Nephron progenitor cell (in vitro differentiated cells): ENCODE data around the gene DCP1B.

Experiments used
- DNase-seq: peaks from one replicate; pipeline ENCODE4 v3.0.0; 2021
- H3K27ac Mint-ChIP-seq: 2 replicates; pipeline ENCODE4 v1.8.0; 2021; ENCODE audit warnings: mild to moderate bottlenecking, moderate library complexity, mixed read lengths
- H3K27me3 Mint-ChIP-seq: 2 replicates; pipeline ENCODE4 v1.8.0; 2021; ENCODE audit warnings: mild to moderate bottlenecking, low read depth, mixed read lengths; ENCODE audit not compliant: poor library complexity
- H3K36me3 Mint-ChIP-seq: 2 replicates; pipeline ENCODE4 v1.8.0; 2021; ENCODE audit warnings: low read depth, mixed read lengths
- H3K4me1 Mint-ChIP-seq: 2 replicates; pipeline ENCODE4 v1.8.0; 2021; ENCODE audit warnings: mixed read lengths
- H3K4me3 Mint-ChIP-seq: 2 replicates; pipeline ENCODE4 v1.8.0; 2021; ENCODE audit warnings: mild to moderate bottlenecking, moderate library complexity, mixed read lengths
- H3K9me3 Mint-ChIP-seq: 2 replicates; pipeline ENCODE4 v1.8.0; 2021; ENCODE audit warnings: mild to moderate bottlenecking, moderate library complexity, mixed read lengths
- TF ChIP-seq, protein P1 (sequence below): fragments of 200-600 bp; sonication (generic); IDR thresholded peaks from 2 replicates; pipeline ENCODE4 v1.5.0; 2021; ENCODE audit warnings: antibody characterized with exemption

The DCP1B gene

GRCh38 chr12:2047752-2048151 is 43.5 kb upstream of the DCP1B start:
- no peaks in the 10 kb centered on the region for H3K36me3 Mint-ChIP-seq
- TF ChIP-seq, protein P1, sequence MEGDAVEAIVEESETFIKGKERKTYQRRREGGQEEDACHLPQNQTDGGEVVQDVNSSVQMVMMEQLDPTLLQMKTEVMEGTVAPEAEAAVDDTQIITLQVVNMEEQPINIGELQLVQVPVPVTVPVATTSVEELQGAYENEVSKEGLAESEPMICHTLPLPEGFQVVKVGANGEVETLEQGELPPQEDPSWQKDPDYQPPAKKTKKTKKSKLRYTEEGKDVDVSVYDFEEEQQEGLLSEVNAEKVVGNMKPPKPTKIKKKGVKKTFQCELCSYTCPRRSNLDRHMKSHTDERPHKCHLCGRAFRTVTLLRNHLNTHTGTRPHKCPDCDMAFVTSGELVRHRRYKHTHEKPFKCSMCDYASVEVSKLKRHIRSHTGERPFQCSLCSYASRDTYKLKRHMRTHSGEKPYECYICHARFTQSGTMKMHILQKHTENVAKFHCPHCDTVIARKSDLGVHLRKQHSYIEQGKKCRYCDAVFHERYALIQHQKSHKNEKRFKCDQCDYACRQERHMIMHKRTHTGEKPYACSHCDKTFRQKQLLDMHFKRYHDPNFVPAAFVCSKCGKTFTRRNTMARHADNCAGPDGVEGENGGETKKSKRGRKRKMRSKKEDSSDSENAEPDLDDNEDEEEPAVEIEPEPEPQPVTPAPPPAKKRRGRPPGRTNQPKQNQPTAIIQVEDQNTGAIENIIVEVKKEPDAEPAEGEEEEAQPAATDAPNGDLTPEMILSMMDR = no peak
- no peaks in the 10 kb centered on the region for H3K9me3 Mint-ChIP-seq
- peaks cover 62% of the 10 kb centered on the region for H3K27me3 Mint-ChIP-seq
- no peak for DNase-seq
- no peak overlapping the region for H3K27ac Mint-ChIP-seq
- peaks cover 12% of the 10 kb centered on the region for H3K4me1 Mint-ChIP-seq
- H3K4me3 Mint-ChIP-seq = no peak overlapping the region

DNA sequence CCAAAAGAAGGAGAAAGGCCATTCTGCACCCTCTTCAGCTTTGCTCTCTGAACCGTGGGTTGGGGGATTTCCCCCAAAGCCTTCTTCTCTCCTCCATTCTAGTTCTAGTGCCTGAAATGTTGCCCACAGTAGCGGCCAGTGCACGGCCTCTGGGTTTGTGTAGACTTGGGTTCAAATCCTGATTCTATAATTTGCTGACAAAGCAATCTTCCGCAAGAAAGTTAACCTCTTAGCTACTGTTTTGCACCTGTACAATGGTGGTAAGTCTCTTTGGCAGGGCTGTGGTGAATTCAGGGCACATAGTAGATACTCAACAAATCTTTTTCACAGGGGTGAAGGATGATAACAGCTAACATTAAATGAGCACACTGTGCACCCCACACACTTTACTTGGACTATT is 42.7 kb upstream of the DCP1B start:
- Mint-ChIP-seq H3K27ac (no peak overlapping the region), H3K9me3 (no peaks in the 10 kb centered on the region), H3K27me3 (peaks cover 61% of the 10 kb centered on the region), H3K4me3 (no peak overlapping the region), H3K36me3 (no peaks in the 10 kb centered on the region), H3K4me1 (peaks cover 9% of the 10 kb centered on the region)
- TF ChIP-seq, protein P1 = no peak
- no peak for DNase-seq

- Mint-ChIP-seq H3K9me3 (no peaks in the 10 kb centered on the region), H3K27ac (no peak overlapping the region), H3K4me1 (no peaks in the 10 kb centered on the region), H3K4me3 (no peak overlapping the region), H3K27me3 (peaks cover 50% of the 10 kb centered on the region), H3K36me3 (no peaks in the 10 kb centered on the region)
- TF ChIP-seq, protein P1 = no peak
- no peak for DNase-seq
Measured at GRCh38 chr12:2044165-2044564, 39.9 kb upstream of the DCP1B start.

DNA sequence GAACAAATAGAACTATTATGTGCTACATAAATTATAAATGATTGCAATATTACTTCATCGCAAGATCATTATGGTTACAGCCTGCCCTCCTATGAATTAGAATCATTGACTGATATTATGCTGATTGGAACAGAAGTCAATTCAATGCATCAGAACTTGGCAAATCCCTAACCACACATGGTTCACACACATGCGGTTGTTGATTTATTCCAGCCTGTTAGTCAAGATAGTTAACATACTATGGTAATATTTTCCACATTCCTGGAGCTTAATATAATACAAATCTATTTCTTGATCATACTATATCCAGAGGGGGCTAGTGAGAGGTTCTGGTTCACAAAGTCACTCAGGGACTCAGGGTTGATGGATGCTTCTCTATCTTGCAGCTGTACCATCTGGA is 38.8 kb upstream of the DCP1B start:
- H3K9me3 Mint-ChIP-seq = no peaks in the 10 kb centered on the region
- H3K36me3 Mint-ChIP-seq = no peaks in the 10 kb centered on the region
- H3K4me3 Mint-ChIP-seq = no peak overlapping the region
- TF ChIP-seq, protein P1 = no peak
- H3K4me1 Mint-ChIP-seq = no peaks in the 10 kb centered on the region
- peaks cover 52% of the 10 kb centered on the region for H3K27me3 Mint-ChIP-seq
- DNase-seq = no peak
- no peak overlapping the region for H3K27ac Mint-ChIP-seq

DNA sequence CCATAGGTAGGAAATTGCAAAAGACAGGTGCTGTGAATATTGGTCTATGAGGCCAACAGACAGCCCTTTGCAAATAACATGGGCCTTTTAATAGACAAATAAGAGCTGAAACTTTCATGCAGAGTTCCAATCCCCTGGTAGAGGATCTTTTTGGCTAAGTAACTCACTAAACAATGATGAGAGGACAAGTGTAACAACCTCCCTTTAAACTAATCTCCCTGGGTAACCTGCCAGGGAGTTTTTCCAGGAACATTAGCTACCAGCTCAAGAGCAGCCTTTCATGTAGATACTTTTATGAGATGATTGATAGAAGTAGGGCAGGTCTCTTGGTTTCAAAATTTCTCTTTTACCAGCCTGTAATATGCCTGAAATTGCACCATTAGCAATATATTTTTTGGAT is 34.8 kb upstream of the DCP1B start:
- no peaks in the 10 kb centered on the region for H3K36me3 Mint-ChIP-seq
- H3K4me3 Mint-ChIP-seq = no peak overlapping the region
- no peak for DNase-seq
- H3K27me3 Mint-ChIP-seq = peaks cover 76% of the 10 kb centered on the region
- TF ChIP-seq, protein P1 = no peak
- H3K9me3 Mint-ChIP-seq = no peaks in the 10 kb centered on the region
- H3K4me1 Mint-ChIP-seq = peaks cover 16% of the 10 kb centered on the region
- H3K27ac Mint-ChIP-seq = no peak overlapping the region

DNA sequence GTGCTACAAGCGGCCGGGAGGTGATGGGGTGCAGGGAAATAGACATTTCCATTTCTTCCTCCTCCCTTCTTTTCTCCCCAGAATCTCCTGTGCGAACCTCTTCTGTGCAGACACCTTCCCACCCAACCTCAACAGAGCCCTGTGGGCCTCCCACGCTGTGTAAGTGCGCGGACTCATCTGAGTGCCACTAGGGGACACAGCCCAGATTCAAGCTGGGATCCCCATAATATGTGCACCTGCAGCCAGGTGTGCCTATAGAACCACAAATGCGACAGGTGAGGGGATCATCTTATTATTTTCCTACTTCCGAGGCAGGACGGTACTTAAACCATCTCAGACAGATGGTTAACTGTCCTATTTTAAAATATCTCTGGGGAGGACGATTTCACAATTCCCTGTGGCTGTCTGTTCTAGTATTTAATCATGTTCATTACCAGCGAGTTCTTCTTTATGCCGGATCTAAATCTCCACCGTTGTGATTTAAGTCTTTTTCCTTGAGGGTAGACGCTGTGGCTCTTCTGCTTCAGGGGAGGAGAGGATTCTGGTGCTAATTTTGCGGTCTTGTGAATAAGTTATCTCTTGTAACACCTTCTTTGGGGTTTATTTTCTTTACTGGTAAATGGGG is 31.3 kb upstream of the DCP1B start:
- Mint-ChIP-seq H3K27ac (no peak overlapping the region), H3K27me3 (peaks cover 86% of the 10 kb centered on the region), H3K4me1 (peaks cover 22% of the 10 kb centered on the region), H3K9me3 (no peaks in the 10 kb centered on the region), H3K4me3 (peak overlapping the region; percentile 77), H3K36me3 (no peaks in the 10 kb centered on the region)
- DNase-seq = no peak
- TF ChIP-seq, protein P1 = no peak
